ENCODE results near the gene LFNG. TPM values are rescaled to one million over a fixed set of nuclear protein-coding genes. Genes with fewer than 3 reads are reported as not detected.

Gene LFNG
- total and polyA plus RNA-seq, 2 of the 13 experiments (the other 11 are each of a cell fraction or from before 2014, with no cell fraction given): 0.44 to 1.5 TPM

DNA sequence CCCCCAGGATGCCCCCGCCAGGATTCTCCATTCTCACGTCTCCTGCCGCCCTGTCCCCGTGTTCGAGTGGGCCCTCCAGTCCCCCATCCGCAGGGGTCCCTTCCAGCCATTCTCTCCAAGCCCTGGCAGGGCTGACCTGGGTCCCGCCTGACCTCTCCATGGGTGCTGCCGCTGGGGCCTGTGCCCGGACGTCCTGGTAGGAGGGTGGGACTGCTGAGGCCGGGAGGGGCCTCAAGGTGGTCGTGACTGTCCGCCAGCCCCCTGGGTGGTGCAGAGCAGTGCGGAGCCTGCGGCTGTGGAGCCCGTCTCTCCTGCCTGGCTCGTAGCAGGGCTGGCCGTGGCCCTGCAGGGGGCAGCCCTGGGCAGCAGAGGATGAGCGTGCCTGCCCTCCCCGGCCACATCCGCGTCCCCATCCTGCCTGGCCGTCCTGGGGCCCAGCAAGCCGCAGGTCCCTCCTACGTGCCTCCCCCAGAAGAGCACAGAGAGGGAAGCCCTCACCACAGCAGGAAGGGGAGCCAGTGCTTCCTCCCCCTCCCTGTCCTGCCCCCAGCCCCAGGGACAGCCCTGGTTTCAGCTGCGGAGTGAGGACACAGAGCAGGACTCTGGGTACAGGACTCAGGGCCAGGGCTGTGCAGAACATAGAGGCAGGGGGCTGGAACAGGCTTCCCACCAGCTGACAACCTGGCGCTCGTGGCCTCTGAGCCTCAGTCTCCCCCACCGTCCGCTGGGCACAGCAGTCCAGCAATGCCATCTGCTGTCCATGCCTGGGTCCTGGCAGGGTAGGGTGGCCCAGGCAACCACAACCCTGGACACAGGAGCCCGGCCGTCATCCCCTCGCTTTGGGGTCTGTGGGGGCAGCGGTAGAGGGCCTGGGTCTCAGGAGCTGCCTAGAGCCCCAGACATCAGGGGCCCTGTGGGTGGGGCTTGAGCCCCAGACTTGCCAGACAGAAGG, 41.9 kb upstream of the LFNG start:
- Histone ChIP-seq H3K4me3 (replicated peaks in 1 of 3; ENCODE audit: insufficient read depth in 1 of 3, low read depth in 2 of 3, low read length in 3 of 3) (no peak overlapping the region; a peak in 1 of 6 replicates), H3K4me2 (ENCODE audit: low read depth, low read length) (peak overlapping the region; percentile 41; the same call in 1 of the 2 replicates), H3K36me3 (replicated peaks in 1 of 2; ENCODE audit: control insufficient read depth in 1 of 2, insufficient read depth in 2 of 2, low read length in 2 of 2) (no peaks in the 10 kb centered on the region), H3K9ac (ENCODE audit: insufficient read depth, low read depth, low read length) (no peak overlapping the region), H3K27me3 (ENCODE audit: control insufficient read depth in 1 of 2, insufficient read depth in 2 of 2, low read length in 2 of 2) (peaks cover 16 to 63% of the 10 kb centered on the region in 2 experiments), H4K20me1 (ENCODE audit: insufficient read depth, low read length) (no peaks in the 10 kb centered on the region), H2AFZ (ENCODE audit: low read length) (no peak overlapping the region), H3K9me3 (ENCODE audit: low read length) (no peaks in the 10 kb centered on the region), H3K27ac (ENCODE audit: extremely low read length, insufficient read depth, low read length) (no peak overlapping the region), H3K4me1 (ENCODE audit: insufficient read depth, low read length) (peaks cover 38% of the 10 kb centered on the region), H3K79me2 (ENCODE audit: insufficient read depth, low read length) (no peaks in the 10 kb centered on the region)
- BruUV-seq (replicated peaks): no TSS peak
- WGBS (ENCODE audit: low lambda C conversion rate): 29% methylated on average over 7 of the region's 34 CpGs
- POLR2A ChIA-PET: no interaction called here
- intact Hi-C loops (cut with micrococcal nuclease; ENCODE audit: unreplicated experiment): loop anchor here (5.0 to 10.0 kb wide), 2 partner anchors 45 to 87 kb away; no protein-coding TSS in a partner anchor
- FAIRE-seq: no peak
- in situ Hi-C loops (cut with HindIII; ENCODE audit: extremely low pct_ligation_motif_present, low pct_unique_long_range_greater_than_20kb): no loop called here
- peak; percentile 92 for ATAC-seq
- CTCF ChIA-PET (ENCODE audit: low intra/inter-chr PET ratio, low total read pairs): interaction anchor here (0.6 kb wide), 1 partner anchor 813 kb away, joined by 3 read pairs; no protein-coding TSS in a partner anchor
- DNase-seq (ENCODE audit: low spot score): peak; percentile 34
- peak; percentile 35; the same call in 1 of the 2 replicates for TF ChIP-seq SALL1 (CRISPR knock-in tag; IDR thresholded peaks at IDR 0.05)
- TF ChIP-seq KDM4B (CRISPR knock-in tag; IDR thresholded peaks at IDR 0.05): 0 out of 2 replicates have a peak, but pooled peaks have one; percentile 43
- peak; percentile 84 for TF ChIP-seq RAD21 (CRISPR knock-in tag; IDR thresholded peaks at IDR 0.05)
- TF ChIP-seq, protein P1, sequence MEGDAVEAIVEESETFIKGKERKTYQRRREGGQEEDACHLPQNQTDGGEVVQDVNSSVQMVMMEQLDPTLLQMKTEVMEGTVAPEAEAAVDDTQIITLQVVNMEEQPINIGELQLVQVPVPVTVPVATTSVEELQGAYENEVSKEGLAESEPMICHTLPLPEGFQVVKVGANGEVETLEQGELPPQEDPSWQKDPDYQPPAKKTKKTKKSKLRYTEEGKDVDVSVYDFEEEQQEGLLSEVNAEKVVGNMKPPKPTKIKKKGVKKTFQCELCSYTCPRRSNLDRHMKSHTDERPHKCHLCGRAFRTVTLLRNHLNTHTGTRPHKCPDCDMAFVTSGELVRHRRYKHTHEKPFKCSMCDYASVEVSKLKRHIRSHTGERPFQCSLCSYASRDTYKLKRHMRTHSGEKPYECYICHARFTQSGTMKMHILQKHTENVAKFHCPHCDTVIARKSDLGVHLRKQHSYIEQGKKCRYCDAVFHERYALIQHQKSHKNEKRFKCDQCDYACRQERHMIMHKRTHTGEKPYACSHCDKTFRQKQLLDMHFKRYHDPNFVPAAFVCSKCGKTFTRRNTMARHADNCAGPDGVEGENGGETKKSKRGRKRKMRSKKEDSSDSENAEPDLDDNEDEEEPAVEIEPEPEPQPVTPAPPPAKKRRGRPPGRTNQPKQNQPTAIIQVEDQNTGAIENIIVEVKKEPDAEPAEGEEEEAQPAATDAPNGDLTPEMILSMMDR (CRISPR knock-in tag; IDR thresholded peaks at IDR 0.05): peak; percentile 96
- TF ChIP-seq ZNF331 (CRISPR knock-in tag; IDR thresholded peaks at IDR 0.05): 0 out of 2 replicates have a peak, but pooled peaks have one; percentile 17
- TF ChIP-seq FOSL2 (CRISPR knock-in tag; IDR thresholded peaks at IDR 0.05): 0 out of 2 replicates have a peak, but pooled peaks have one; percentile 10
- peak; percentile 89; the same call in 1 of the 2 replicates for TF ChIP-seq ZNF839 (CRISPR knock-in tag; IDR thresholded peaks at IDR 0.05; ENCODE audit: borderline replicate concordance)
- TF ChIP-seq NKX3-1 (CRISPR knock-in tag; IDR thresholded peaks at IDR 0.05): no peak
- TF ChIP-seq, protein P2, sequence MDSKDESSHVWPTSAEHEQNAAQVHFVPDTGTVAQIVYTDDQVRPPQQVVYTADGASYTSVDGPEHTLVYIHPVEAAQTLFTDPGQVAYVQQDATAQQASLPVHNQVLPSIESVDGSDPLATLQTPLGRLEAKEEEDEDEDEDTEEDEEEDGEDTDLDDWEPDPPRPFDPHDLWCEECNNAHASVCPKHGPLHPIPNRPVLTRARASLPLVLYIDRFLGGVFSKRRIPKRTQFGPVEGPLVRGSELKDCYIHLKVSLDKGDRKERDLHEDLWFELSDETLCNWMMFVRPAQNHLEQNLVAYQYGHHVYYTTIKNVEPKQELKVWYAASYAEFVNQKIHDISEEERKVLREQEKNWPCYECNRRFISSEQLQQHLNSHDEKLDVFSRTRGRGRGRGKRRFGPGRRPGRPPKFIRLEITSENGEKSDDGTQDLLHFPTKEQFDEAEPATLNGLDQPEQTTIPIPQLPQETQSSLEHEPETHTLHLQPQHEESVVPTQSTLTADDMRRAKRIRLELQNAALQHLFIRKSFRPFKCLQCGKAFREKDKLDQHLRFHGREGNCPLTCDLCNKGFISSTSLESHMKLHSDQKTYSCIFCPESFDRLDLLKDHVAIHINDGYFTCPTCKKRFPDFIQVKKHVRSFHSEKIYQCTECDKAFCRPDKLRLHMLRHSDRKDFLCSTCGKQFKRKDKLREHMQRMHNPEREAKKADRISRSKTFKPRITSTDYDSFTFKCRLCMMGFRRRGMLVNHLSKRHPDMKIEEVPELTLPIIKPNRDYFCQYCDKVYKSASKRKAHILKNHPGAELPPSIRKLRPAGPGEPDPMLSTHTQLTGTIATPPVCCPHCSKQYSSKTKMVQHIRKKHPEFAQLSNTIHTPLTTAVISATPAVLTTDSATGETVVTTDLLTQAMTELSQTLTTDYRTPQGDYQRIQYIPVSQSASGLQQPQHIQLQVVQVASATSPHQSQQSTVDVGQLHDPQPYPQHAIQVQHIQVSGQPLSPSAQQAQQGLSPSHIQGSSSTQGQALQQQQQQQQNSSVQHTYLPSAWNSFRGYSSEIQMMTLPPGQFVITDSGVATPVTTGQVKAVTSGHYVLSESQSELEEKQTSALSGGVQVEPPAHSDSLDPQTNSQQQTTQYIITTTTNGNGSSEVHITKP (CRISPR knock-in tag; IDR thresholded peaks at IDR 0.05; ENCODE audit: low read depth): peak; percentile 67; the same call in 1 of the 2 replicates
- TF ChIP-seq THAP11 (CRISPR knock-in tag; IDR thresholded peaks at IDR 0.05): no peak
- TF ChIP-seq ESRRA (CRISPR knock-in tag; IDR thresholded peaks at IDR 0.05; ENCODE audit: low read depth): no peak
- TF ChIP-seq, protein P3, sequence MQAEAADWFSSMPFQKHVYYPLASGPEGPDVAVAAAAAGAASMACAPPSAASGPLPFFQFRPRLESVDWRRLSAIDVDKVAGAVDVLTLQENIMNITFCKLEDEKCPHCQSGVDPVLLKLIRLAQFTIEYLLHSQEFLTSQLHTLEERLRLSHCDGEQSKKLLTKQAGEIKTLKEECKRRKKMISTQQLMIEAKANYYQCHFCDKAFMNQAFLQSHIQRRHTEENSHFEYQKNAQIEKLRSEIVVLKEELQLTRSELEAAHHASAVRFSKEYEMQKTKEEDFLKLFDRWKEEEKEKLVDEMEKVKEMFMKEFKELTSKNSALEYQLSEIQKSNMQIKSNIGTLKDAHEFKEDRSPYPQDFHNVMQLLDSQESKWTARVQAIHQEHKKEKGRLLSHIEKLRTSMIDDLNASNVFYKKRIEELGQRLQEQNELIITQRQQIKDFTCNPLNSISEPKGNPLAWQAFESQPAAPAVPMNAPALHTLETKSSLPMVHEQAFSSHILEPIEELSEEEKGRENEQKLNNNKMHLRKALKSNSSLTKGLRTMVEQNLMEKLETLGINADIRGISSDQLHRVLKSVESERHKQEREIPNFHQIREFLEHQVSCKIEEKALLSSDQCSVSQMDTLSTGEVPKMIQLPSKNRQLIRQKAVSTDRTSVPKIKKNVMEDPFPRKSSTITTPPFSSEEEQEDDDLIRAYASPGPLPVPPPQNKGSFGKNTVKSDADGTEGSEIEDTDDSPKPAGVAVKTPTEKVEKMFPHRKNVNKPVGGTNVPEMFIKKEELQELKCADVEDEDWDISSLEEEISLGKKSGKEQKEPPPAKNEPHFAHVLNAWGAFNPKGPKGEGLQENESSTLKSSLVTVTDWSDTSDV (CRISPR knock-in tag; IDR thresholded peaks at IDR 0.05): no peak
- TF ChIP-seq FOXK1 (CRISPR knock-in tag; IDR thresholded peaks at IDR 0.05; ENCODE audit: borderline replicate concordance, low read depth): no peak
- TF ChIP-seq HNRNPLL (IDR thresholded peaks at IDR 0.05; ENCODE audit: low read depth, low read length, poor library complexity, severe bottlenecking): peak; percentile 9

All from HepG2 (cell line).